8988T (cell line): ENCODE measurements around the gene DOCK6.

Experiments used
- DNase-seq: peaks from one replicate; pipeline ENCODE4 v3.0.0; 2011

The DOCK6 gene, protein sequence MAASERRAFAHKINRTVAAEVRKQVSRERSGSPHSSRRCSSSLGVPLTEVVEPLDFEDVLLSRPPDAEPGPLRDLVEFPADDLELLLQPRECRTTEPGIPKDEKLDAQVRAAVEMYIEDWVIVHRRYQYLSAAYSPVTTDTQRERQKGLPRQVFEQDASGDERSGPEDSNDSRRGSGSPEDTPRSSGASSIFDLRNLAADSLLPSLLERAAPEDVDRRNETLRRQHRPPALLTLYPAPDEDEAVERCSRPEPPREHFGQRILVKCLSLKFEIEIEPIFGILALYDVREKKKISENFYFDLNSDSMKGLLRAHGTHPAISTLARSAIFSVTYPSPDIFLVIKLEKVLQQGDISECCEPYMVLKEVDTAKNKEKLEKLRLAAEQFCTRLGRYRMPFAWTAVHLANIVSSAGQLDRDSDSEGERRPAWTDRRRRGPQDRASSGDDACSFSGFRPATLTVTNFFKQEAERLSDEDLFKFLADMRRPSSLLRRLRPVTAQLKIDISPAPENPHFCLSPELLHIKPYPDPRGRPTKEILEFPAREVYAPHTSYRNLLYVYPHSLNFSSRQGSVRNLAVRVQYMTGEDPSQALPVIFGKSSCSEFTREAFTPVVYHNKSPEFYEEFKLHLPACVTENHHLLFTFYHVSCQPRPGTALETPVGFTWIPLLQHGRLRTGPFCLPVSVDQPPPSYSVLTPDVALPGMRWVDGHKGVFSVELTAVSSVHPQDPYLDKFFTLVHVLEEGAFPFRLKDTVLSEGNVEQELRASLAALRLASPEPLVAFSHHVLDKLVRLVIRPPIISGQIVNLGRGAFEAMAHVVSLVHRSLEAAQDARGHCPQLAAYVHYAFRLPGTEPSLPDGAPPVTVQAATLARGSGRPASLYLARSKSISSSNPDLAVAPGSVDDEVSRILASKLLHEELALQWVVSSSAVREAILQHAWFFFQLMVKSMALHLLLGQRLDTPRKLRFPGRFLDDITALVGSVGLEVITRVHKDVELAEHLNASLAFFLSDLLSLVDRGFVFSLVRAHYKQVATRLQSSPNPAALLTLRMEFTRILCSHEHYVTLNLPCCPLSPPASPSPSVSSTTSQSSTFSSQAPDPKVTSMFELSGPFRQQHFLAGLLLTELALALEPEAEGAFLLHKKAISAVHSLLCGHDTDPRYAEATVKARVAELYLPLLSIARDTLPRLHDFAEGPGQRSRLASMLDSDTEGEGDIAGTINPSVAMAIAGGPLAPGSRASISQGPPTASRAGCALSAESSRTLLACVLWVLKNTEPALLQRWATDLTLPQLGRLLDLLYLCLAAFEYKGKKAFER (N-terminal part only)

DNA sequence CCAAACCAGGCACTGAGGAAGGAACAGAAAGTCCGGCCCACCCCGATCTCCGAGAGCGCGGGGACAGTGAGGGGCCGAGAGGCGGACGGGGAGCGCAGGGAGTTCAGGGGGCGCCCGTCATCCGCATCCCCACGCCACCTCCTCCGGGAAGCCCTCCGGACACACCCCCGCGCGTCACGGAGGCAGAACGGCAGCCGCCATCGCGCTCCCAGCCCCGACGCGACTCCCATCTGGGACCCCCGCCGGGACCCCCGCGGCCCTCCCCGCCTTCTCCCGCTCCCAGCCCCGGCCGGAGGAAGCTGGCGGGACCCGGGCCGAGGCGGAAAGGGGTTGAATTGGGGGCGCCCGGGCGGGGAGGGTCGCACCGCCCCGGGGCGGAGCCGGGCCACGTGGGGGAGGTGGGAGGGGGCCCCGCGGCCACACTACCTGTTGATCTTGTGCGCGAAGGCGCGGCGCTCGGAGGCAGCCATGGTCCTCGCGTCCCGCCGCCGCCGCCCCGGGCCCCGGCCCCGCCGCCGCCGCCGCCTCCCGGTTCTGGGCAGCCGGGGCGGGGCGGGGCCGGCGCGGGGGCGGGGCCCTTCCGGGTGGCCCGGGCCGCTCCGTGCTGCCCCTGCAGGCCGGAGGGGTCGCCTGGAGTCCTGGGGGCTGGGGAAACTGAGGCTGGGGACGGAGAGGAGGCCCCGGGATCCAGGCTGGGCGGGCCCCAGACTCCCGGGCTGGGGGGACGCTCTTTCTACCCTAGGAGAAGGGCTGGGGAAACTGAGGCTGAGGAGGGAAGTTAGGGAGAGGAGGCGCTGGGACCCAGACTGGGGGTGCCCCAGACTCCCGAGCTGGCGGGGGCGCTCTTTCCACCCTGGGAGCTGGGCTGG, at the start of gene DOCK6:
Gene DOCK6 (minus strand): TSS at position 554 of the 869 bp plus-strand sequence. CDS start 84 bp downstream, at position 470.
- DNase-seq, result no peak

DNA sequence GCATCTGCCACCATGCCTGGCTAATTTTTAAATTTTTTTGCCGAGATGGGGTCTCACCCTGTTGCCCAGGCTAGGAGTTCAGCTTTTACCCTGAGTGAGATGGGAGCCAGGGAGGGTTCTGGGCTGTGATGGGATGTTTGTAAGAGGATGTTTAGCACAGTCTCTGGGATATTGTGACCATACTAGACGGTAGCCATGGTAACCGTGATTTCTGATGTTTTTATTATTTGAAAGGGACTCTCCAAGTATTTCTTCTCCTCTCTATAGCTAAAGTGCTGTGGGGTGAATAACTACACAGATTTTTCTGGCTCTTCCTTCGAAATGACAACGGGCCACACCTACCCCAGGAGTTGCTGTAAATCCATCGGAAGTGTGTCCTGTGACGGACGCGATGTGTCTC, 44.0 kb upstream of the DOCK6 start:
- no peak for DNase-seq

DNA sequence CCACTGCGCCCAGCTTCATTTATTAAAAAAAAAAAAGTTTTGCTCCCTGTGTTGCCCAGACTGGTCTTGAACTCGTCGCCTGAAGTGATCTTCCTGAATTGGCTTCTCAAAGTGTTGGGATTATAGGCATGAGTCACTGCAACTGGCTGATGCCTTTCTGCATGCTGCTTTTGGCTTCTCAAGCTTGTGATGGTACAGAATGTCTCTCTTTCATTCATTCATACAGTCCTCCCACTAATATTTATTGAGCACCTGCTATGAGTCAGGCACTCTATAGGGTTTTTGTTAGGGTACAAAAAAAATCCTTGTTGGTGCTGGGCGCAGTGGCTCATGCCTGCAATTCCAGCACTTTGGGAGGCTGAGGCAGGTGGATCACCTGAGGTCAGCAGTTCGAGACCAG, 42.6 kb upstream of the DOCK6 start:
- no peak for DNase-seq

DNA sequence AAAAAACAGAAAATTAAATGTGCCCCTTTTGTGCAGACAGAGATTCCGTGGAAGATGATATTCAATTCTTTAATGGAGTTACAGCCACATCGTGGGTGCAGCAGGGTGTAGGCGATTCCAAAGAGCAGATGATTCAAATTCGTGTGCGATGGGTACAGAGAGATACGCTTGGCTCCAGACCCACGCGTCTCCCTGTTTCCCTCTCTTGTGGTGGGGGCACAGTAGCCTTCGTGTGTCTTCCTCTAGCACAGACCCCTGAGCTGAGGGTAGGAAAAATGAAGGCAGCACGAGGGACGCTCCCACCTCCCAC, 38.4 kb upstream of the DOCK6 start:
- no peak for DNase-seq

DNA sequence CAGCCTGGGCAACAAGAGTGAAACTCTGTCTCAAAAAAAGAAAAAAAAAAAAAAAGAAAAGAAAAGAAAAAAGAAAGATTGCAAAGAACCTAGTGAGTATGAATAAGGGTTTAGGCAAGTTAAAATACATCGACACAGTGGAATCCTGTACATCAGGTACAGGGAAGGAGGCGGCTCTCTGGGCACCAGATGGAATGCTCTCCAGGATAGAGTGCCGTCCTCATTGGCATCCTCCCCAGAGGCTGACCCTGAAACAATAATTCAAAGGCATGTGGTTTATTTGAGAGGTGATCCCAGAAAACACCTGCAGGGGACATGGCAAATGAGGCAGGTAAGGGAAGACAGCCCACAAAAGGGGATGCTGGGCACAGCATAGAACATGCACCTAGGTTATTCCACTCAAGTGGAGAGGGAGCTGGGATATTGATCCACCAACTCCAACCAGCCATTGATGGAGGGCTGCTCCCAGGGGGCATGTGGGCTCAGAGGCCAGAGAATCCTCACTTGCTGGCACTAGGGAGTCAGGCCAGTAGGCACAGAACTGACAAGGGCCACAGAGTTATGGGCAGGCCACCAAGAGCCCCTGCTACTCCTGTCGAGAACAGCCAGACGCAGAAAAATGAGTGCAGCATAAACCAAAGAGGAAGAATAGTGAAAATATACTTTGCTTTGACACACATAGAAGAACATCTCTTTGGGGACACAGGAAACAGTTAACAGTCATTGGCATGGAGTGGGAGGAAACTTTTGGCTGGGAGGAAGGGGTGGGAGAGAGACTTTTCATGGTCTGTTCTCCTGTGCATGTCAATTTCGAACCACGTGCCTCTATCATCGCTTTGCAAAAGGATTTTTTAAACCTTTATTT, 37.9 kb upstream of the DOCK6 start:
- DNase-seq, result no peak

DNA sequence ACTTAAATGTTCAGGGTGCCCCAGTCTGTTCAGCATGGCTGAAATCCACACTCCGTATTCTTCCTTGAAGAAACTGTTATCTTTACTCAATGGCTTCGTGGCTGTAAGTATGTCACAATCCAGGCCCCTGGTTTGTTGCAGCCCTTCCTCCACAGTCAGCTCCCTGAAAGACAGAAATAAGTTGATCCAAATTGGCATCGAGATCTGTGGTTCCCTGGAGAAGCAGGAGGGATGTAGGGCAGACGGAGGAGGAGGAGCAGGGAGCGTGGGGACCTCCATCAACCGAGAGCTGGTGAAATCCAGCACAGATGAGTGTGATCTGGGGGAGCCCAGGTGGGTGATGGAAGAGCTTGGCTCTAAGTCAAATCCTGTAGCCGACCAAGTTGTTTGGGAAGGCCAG, 33.9 kb upstream of the DOCK6 start:
- no peak for DNase-seq

DNA sequence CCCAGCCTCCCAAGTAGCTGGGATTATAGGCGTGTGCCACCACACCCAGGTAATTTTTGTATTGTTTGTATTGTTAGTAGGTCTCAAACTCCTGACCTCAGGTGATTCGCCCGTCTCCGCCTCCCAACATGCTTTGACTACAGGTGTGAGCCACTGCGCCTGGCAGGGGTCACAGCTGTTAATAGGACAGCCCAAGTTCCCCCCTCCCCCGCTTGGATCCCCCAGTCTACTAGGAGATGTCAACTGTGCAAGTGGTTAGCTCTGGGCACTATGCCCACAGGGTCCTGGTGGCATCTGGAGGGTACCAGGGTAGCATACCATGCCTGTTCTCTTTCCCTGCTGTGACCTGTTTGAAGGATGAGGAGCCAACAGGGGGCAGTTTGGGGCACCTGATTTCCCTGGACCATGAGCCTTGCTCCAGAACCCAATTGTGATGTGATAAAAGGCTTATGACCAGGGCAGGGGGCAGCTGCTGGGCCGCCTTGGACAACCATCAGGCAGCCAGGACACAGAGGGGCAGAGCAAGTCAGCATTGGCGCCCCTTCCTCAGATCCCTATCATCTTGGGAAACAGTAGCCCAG, 33.4 kb upstream of the DOCK6 start, which contains the start of gene TSPAN16:
Gene TSPAN16 (plus strand): TSS at position 496 of the 581 bp plus-strand sequence. CDS start 138 bp downstream, outside the sequence.
- DNase-seq, result no peak

DNA sequence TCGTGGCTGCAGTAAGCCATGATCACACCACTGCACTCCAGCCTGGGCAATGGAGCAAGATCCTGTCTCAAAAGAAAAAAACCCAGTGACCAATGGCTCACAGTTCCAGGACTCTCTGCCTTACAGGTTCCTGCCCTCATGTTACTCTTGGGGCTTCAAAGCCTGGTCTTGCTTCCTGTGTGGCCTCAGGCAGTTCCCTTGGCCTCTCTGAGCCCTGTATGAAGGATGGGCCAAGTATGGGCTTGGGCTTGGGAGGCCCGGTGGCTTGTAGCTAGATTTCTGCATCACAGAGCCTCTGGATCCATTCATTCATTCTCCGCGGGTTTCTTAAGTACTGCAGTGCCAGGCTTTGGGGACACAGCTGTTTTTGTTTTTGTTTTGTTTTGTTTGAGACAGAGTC, 32.9 kb upstream of the DOCK6 start:
- no peak for DNase-seq

DNA sequence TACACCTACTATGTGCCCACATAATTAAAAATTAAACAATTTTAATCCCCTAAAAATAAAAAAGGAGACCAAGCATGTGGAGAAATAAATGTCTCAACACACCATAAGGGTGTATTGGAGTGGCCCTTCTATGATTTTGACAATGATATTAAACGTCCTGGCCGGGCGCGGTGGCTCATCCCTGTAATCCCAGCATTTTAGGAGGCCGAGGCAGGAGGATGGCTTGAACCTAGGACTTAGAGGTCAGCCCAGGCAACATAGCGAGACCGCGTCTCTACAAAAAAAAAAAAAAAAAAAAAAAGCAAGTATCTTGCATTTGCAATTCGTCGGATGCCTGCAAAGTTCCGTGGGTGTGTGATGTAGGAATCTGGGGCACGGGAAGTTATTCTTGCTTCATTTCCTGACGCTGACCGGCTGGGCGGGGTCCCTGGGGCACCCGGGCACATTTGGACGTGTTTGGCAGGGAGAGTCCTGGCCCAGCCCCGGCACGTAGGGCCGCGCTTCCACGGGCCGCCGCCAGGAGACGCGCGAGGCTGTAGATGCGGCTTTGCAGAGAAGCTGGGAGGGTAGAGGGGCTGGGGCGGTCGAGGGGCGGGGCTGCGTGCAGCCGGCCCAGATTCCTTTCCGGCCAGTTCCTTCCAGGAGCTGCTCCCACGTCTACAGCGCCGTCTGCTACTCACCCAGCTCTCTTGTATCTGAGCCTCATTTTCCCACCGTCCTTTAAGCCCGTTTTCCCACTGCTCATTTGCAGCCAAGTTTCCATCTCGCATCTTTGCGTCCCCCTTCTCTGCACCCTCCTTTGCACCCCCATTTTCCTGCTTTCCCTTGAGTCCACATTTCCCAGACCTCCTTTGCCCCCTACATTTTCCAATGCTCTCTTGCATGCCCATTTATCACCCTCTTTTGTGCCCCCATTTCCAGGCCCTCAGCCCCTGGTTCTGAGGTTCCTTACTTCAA, 31.4 kb upstream of the DOCK6 start:
- DNase-seq, result peak; percentile 69

DNA sequence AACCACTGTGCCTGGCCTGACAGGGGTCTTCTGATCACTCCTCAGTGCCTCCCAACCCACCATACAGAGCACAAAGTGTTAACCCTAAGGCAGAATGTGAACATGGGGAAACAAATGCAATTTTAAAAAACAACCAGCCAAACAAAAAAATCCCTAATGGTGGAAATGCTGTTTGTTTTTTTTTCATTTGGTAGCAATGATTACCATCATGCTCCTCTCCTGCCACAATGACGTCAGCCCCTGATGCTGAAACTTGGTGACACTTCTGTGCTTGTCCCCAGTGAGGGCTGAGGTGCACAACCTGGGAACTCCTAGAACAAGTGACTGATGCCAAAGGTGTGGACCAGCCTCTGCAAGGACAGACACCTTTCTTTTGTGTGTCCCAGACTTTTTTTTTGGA, 29.7 kb upstream of the DOCK6 start:
- DNase-seq, result no peak

DNA sequence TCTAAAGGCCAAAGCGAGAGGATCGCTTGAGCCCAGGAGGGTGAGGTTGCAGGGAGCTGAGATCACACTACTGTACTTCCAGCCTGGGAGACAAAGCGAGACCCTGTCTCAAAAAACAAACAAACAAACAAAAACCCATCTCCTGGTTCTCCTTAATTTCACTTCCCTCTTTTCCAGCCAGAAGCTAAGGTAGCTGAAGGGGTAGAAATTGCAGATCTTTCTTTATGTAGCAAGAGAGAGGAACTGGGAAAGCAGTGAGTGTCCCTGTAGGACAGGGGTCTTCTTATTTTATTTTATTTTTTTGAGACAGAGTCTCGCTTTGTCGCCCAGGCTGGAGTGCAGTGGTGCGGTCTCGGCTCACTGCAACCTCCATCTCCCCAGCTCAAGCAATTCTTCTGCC, 29.1 kb upstream of the DOCK6 start:
- DNase-seq, result no peak

DNA sequence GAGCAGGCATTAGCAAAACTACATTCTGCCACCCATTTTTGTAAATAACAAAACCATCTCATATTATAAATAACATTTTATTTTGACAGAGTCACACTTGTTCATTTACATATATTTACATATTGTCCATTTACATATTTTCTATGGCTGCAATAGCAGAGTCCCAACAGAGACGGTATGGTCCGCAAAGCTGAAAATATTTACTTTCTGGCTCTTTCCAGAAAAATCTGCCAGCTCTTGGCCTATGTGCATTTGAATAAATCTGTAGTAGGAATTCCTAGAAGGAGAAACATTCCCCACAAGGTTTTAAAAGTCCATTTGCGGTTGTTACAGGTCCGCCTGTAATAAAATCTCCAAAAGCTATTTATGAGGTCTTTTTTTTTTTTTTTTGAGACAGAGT, 27.9 kb upstream of the DOCK6 start:
- DNase-seq, result no peak

DNA sequence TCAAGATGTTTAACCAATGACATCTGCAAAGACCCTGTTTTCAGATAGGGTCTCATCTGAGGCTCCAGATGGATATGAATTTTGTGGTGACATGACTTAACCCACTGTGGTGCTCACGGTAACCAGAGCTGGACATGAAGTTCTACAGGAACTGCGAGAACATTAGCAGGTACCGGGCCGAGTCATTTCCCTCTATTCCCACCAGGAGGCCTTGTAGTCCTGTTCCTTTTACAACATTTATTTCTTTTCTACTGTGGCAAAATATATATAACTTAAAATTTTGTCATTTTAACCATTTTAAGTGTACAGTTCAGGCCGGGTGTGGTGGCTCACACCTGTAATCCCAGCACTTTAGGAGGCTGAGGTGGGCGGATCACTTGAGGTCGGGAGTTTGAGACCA, 26.0 kb upstream of the DOCK6 start:
- no peak for DNase-seq

DNA sequence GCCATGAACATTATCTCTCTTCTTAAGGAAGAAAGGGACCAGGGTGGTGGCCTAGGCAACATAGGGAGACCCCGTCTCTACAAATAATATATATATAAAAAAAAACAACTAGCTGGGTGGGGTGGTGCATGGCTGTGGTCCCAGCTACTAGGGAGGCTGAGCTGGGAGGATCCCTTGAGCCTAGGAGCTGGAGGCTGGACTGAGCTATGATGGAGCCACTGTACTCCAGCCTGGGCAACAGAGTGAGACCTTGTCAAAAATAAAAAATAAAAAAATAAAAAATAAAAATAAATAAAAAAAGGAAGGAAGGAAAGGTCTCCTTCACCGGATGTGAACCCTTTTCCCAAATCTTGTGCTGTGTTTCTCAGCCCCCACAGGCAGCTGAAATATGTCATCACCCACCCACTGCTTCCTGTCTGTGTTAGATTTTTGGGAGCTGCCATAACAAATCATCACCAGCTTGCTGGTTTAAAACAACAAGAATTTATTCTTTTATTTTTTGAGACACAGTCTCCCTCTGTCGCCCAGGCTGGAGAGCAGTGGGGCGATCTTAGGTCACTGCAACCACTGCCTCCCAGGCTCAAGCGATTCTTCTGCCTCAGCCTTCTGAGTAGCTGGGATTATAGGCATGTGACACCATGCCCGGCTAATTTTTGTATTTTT, 24.1 kb upstream of the DOCK6 start:
- DNase-seq, result no peak

DNA sequence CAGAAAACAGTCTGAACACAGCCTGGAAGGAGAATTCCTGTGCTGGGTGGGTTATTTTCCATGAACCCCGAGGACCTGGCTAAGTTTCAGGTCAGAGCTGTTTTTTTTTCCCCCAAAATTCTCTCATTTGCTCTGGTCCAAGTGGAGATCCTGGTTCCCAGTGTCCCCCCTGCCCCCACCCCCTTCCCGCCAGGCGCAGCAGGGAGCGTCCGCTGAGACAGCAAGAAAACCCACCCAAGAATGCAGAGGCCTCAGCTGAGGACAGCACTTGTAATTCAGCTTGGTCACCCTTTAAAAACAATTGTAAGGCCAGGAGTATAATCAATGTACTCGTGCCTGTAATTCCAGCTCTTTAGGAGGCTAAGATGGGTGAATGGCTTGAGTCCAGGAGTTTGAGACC, 22.2 kb upstream of the DOCK6 start:
- no peak for DNase-seq

DNA sequence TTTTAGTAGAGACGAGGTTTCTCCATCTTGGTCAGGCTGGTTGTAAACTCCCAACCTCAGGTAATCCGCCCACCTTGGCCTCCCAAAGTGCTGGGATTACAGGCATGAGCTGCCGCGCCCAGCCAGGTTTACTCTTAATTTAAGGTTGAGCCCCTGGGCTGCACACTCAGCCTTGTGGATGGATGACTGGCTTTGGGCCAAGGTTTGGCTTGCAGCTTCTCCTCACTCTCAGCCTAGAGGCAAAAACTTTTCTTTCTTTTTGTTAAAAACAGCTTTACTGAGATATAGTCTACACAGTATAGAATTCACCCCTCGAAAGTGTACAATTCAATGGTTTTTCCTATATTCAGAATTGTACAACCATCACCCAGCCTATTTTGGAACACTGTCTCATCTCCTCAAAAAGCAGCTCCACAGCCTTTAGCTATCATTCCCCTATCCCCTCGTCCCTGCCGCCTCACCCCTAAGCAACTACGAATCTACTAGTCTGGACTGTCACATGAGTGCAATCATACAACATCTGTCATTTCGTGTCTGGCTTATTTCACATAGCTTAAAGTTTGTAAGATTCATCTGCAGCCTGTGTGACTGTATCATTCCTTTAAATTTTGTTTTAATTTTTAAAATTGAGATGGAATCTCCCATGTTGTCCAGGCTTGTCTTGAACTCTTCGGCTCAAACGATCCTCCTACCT, 19.2 kb upstream of the DOCK6 start:
- no peak for DNase-seq

DNA sequence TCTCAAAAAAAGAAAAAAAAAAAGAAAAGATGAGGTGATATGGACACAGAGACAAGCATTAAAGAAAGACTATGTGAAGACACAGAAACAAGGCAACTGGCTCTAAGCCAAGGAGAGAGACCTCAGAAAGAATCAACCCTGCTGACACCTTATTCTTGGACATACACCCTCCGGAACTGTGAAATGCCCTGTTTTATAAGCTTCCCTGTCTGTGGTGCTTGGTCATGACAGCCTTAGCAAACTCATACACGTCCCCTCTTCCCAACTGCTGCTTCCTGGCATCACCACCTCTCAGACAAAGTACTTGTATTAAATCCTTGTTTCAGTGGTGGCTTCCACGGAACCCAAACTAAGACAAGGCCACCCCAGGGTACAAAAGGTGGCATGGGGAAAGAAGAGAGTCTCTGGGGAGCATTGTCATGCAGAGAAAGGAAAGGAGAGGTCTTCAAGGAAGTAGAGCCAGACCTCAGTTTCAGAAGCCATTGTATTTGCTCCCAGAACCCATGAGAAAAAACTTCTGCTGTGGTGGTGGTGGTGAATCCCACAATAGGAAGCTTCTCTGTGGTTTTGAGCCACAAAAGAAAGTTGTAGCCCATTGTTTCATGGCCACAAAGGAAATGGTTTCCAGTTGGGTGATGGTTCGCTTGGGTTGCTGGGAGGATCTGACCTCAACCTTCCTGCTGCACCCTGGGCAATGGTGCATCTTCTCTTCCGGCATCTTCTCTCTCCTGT, 17.3 kb upstream of the DOCK6 start:
- no peak for DNase-seq

DNA sequence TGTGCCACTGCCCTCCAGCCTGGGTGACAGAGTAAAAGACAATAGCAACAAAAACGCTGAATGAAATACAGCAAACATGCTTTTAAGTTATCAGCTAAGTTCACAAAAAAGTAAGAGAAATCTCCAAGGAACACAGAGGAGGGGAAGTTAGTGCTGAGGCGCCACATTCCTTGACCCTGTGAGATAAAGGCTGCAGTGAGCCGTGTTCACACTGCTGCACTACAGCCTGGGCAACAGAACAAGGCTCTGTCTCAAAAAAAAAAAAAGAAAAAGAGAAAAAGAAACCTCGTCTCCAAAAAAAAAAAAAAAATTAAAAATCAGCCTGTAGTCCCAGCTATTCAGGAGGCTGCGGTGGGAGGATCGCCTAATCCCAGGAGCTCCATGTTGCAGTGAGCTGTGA, 16.3 kb upstream of the DOCK6 start:
- DNase-seq, result no peak
